Brain pericyte (primary cell): ENCODE data around the gene FAM78A.

ENCODE experiments used
- DNase-seq: peaks from one replicate; pipeline ENCODE4 v3.0.0-alpha.2; 2012; ENCODE audit warnings: low read depth, low spot score

FAM78A gene

GRCh38 chr9:131303381-131304321 lies 27.3 kb upstream of the FAM78A start:
- DNase-seq: no peak

GRCh38 chr9:131302244-131303075 lies 26.1 kb upstream of the FAM78A start:
- no peak for DNase-seq

- no peak for DNase-seq
These were observed 24.1 kb upstream of the FAM78A start for GRCh38 chr9:131300444-131300843.

- DNase-seq: no peak
These were observed 23.6 kb upstream of the FAM78A start for GRCh38 chr9:131299961-131300347.

GRCh38 chr9:131299346-131299960 lies 23.1 kb upstream of the FAM78A start:
- DNase-seq: no peak

- no peak for DNase-seq
These were observed 22.5 kb upstream of the FAM78A start for GRCh38 chr9:131298816-131299215.

- no peak for DNase-seq
These were observed 22.0 kb upstream of the FAM78A start for GRCh38 chr9:131298341-131298740.

GRCh38 chr9:131297903-131298302 lies 21.6 kb upstream of the FAM78A start:
- no peak for DNase-seq

- no peak for DNase-seq
These were observed 20.7 kb upstream of the FAM78A start for GRCh38 chr9:131296906-131297500.

- DNase-seq: no peak
These were observed 20.1 kb upstream of the FAM78A start for GRCh38 chr9:131296460-131296859.

GRCh38 chr9:131292937-131293336 lies 16.6 kb upstream of the FAM78A start:
- no peak for DNase-seq

GRCh38 chr9:131291795-131292315 lies 15.5 kb upstream of the FAM78A start:
- no peak for DNase-seq

GRCh38 chr9:131290767-131291370 lies 14.6 kb upstream of the FAM78A start:
- DNase-seq: no peak

- DNase-seq: no peak
These were observed 13.9 kb upstream of the FAM78A start for GRCh38 chr9:131290036-131290766.

- DNase-seq: no peak
These were observed 13.2 kb upstream of the FAM78A start, which contains the start of gene PLPP7 for GRCh38 chr9:131289301-131290035. TSS of gene PLPP7 (plus strand) at chr9:131289723. CDS start at chr9:131289998, 275 bp downstream.

GRCh38 chr9:131288217-131288616 lies 11.9 kb upstream of the FAM78A start:
- DNase-seq: no peak

- DNase-seq: no peak
These were observed 11.0 kb upstream of the FAM78A start for GRCh38 chr9:131287359-131287758.

GRCh38 chr9:131284856-131285255 lies 8.5 kb upstream of the FAM78A start:
- no peak for DNase-seq

GRCh38 chr9:131282688-131283422 lies 6.5 kb upstream of the FAM78A start:
- no peak for DNase-seq
